Sigmoid colon (tissue), 4 donors: Measurements from ENCODE around the gene PIK3CB.

Experiments
- POLR2AphosphoS5 ChIP-seq, 4 donors: sonication (generic); formaldehyde crosslinking; IDR thresholded peaks; one replicate each; pipeline ENCODE4 v1.6.1; 2017; ENCODE audit warnings: antibody characterized with exemption in 4 of 4
- TF ChIP-seq, protein P1 (sequence below), 4 experiments: fragments of 450-650 bp in 3 of 4; fragments of 200-600 bp in 1 of 4; IDR thresholded peaks; one replicate each; pipeline ENCODE4 v1.5.1; 2016 to 2019; ENCODE audit warnings: antibody characterized with exemption in 4 of 4, mild to moderate bottlenecking in 3 of 4, moderate library complexity in 2 of 4

DNA sequence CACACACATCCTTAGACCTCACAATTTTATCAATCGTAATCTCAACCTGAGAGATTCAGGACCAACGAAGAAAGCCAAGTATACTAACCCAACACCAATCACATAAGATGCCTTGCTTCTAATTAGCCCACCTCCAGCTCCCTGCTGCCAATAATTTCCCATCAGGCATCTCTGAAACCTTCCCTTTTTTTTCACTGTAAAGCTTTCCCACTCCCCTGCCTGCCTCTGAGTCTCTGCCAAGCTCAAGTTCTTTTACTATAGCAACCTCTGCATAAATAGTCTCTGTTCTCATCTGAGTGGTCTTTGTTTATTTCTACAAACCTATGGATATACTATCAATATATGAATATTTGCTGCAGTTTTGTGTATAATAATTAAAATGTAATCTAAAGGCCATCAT lies 86.5 kb downstream of the PIK3CB start:
- no peak for TF ChIP-seq POLR2AphosphoS5 (IDR thresholded peaks at IDR 0.05)
- TF ChIP-seq, protein P1, sequence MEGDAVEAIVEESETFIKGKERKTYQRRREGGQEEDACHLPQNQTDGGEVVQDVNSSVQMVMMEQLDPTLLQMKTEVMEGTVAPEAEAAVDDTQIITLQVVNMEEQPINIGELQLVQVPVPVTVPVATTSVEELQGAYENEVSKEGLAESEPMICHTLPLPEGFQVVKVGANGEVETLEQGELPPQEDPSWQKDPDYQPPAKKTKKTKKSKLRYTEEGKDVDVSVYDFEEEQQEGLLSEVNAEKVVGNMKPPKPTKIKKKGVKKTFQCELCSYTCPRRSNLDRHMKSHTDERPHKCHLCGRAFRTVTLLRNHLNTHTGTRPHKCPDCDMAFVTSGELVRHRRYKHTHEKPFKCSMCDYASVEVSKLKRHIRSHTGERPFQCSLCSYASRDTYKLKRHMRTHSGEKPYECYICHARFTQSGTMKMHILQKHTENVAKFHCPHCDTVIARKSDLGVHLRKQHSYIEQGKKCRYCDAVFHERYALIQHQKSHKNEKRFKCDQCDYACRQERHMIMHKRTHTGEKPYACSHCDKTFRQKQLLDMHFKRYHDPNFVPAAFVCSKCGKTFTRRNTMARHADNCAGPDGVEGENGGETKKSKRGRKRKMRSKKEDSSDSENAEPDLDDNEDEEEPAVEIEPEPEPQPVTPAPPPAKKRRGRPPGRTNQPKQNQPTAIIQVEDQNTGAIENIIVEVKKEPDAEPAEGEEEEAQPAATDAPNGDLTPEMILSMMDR (IDR thresholded peaks at IDR 0.05), result no peak
